WTC11 (cell line): Measurements from ENCODE around the gene ZDHHC14. TPM values are rescaled to one million over a fixed set of nuclear protein-coding genes. Genes with fewer than 3 reads are reported as not detected.

ENCODE experiments used
- ATAC-seq: fragments of 200-7000 bp; cut with Tn5 transposase; 2 replicates; pipeline ENCODE4 v1.10.0; 2021; ENCODE audit warnings: mild to moderate bottlenecking, moderate library complexity
- CTCF ChIA-PET: fragments of 300-600 bp; sonication (Branson Sonifier 250); formaldehyde crosslinking; loops from one replicate; lab custom pipeline; 2021; ENCODE audit warnings: antibody characterized with exemption; lab: Charles Lee
- POLR2A ChIA-PET: fragments of 350-600 bp; sonication (Branson Sonifier 250); formaldehyde crosslinking; loops from one replicate; lab custom pipeline; 2021; ENCODE audit warnings: antibody characterized with exemption; lab: Charles Lee
- DNase-seq: peaks from one replicate; pipeline ENCODE4 v3.0.0; 2021; ENCODE audit warnings: low spot score
- H3K27ac Mint-ChIP-seq: 2 replicates; pipeline ENCODE4 v1.8.0; 2021; ENCODE audit warnings: mixed read lengths
- H3K27me3 Mint-ChIP-seq: 2 replicates; pipeline ENCODE4 v1.8.0; 2021; ENCODE audit warnings: low read depth, mild to moderate bottlenecking, moderate library complexity, mixed read lengths
- H3K36me3 Mint-ChIP-seq: 2 replicates; pipeline ENCODE4 v1.8.0; 2021; ENCODE audit warnings: mixed read lengths
- H3K4me1 Mint-ChIP-seq: 2 replicates; pipeline ENCODE4 v1.8.0; 2022; ENCODE audit warnings: mixed read lengths
- H3K4me3 Mint-ChIP-seq: 2 replicates; pipeline ENCODE4 v1.8.0; 2021; ENCODE audit warnings: mild to moderate bottlenecking, moderate library complexity, mixed read lengths
- H3K9me3 Mint-ChIP-seq: 2 replicates; pipeline ENCODE4 v1.8.0; 2021; ENCODE audit warnings: mixed read lengths
- CBFB ChIP-seq: sonication (generic); formaldehyde crosslinking; IDR thresholded peaks from 2 replicates; pipeline ENCODE4 v1.8.1; 2022; ENCODE audit warnings: mild to moderate bottlenecking, low read depth, missing genetic modification reagents
- FOXJ3 ChIP-seq: sonication (generic); formaldehyde crosslinking; IDR thresholded peaks from 2 replicates; pipeline ENCODE4 v1.9.0; 2021; ENCODE audit warnings: missing genetic modification reagents, mild to moderate bottlenecking, borderline replicate concordance
- FOXK1 ChIP-seq: sonication (generic); formaldehyde crosslinking; IDR thresholded peaks from 2 replicates; pipeline ENCODE4 v1.8.0; 2022; ENCODE audit warnings: mild to moderate bottlenecking, moderate library complexity, missing genetic modification reagents
- GRHL2 ChIP-seq: fragments of 250-450 bp; sonication (Bioruptor Pico); IDR thresholded peaks from 2 replicates; pipeline ENCODE4 v1.8.0; 2022; ENCODE audit warnings: mild to moderate bottlenecking, moderate library complexity; ENCODE audit not compliant: insufficient replicate concordance, severe bottlenecking
- GTF2I ChIP-seq: fragments of 250-450 bp; sonication (Bioruptor Pico); conservative IDR thresholded peaks from 2 replicates; pipeline ENCODE4 v1.4.0; 2021; ENCODE audit warnings: mild to moderate bottlenecking
- KAT7 ChIP-seq: sonication (generic); formaldehyde crosslinking; IDR thresholded peaks from 2 replicates; pipeline ENCODE4 v1.8.1; 2023; ENCODE audit warnings: missing genetic modification reagents, mild to moderate bottlenecking, borderline replicate concordance
- MYBL2 ChIP-seq: sonication (generic); formaldehyde crosslinking; IDR thresholded peaks from 2 replicates; pipeline ENCODE4 v1.8.1; 2023; ENCODE audit warnings: mild to moderate bottlenecking, moderate library complexity, missing genetic modification reagents
- OVOL2 ChIP-seq: fragments of 250-450 bp; sonication (Bioruptor Pico); IDR thresholded peaks from 2 replicates; pipeline ENCODE4 v1.9.0; 2021; ENCODE audit warnings: mild to moderate bottlenecking, borderline replicate concordance
- PRRX2 ChIP-seq: fragments of 250-450 bp; sonication (Bioruptor Pico); IDR thresholded peaks from 2 replicates; pipeline ENCODE4 v1.8.0; 2021; ENCODE audit warnings: mild to moderate bottlenecking
- TEAD4 ChIP-seq: sonication (generic); formaldehyde crosslinking; IDR thresholded peaks from 2 replicates; pipeline ENCODE4 v1.8.0; 2022; ENCODE audit warnings: mild to moderate bottlenecking, missing genetic modification reagents
- ZNF138 ChIP-seq: sonication (generic); formaldehyde crosslinking; conservative IDR thresholded peaks from 2 replicates; pipeline ENCODE4 v1.8.1; 2022; ENCODE audit warnings: mild to moderate bottlenecking, moderate library complexity, missing genetic modification reagents
- ZNF263 ChIP-seq: sonication (generic); formaldehyde crosslinking; IDR thresholded peaks from 2 replicates; pipeline ENCODE4 v1.8.1; 2022; ENCODE audit warnings: low read depth, mild to moderate bottlenecking, moderate library complexity, missing genetic modification reagents
- ZNF317 ChIP-seq: sonication (generic); formaldehyde crosslinking; IDR thresholded peaks from 2 replicates; pipeline ENCODE4 v1.8.1; 2023; ENCODE audit warnings: low read depth, mild to moderate bottlenecking, moderate library complexity, missing genetic modification reagents, borderline replicate concordance
- ZNF671 ChIP-seq: fragments of 250-450 bp; sonication (Bioruptor Pico); IDR thresholded peaks from 2 replicates; pipeline ENCODE4 v1.8.0; 2021; ENCODE audit warnings: mild to moderate bottlenecking
- total RNA-seq: library from RNA; stranded (reverse); gene quantifications from 3 replicates; pipeline ENCODE4 v1.2.3, GENCODE V29; 2021
- TF ChIP-seq, protein P1 (sequence below): sonication (generic); formaldehyde crosslinking; IDR thresholded peaks from 2 replicates; pipeline ENCODE4 v1.8.0; 2022; ENCODE audit warnings: mild to moderate bottlenecking, missing genetic modification reagents
- TF ChIP-seq, protein P2 (sequence below): sonication (generic); formaldehyde crosslinking; IDR thresholded peaks from 2 replicates; pipeline ENCODE4 v1.8.1; 2022; ENCODE audit warnings: mild to moderate bottlenecking, moderate library complexity, missing genetic modification reagents
- TF ChIP-seq, protein P3 (sequence below): fragments of 250-450 bp; sonication (Bioruptor Pico); IDR thresholded peaks from 2 replicates; pipeline ENCODE4 v2.1.2; 2022; ENCODE audit warnings: mild to moderate bottlenecking, moderate library complexity

ZDHHC14 gene
- total RNA-seq, 1 experiment from 2014 or later: 6.6 TPM

DNA sequence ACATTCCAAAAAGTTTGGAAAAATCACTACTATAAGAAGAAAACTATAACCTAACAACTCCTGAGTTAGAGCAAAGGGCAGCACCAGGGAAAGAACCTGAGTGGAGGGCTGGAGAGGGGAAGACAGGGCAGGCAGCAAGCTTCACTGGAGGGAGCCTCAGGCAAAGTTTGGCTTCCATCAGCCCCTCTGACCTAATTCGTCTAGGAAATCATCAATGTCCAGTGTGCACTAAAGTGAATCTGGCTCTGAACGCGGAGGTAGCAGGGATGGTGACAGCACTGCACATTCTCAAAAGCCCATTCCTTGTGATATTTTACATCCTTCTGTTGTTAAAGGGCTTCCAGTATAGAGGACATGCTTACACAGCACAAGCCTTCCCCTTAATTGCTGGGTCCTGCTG is 87.1 kb downstream of the ZDHHC14 start:
- H3K4me1 Mint-ChIP-seq: peaks cover 26% of the 10 kb centered on the region
- H3K4me3 Mint-ChIP-seq: no peak overlapping the region
- DNase-seq: no peak
- ATAC-seq: no peak
- H3K36me3 Mint-ChIP-seq: no peaks in the 10 kb centered on the region
- ChIA-PET POLR2A (no interaction called here), CTCF (no interaction called here)
- H3K27ac Mint-ChIP-seq: no peak overlapping the region
- TF ChIP-seq ZNF263 (CRISPR knock-in tag): no peak
- TF ChIP-seq FOXK1 (CRISPR knock-in tag): no peak
- no peak for TF ChIP-seq GRHL2 (CRISPR knock-in tag)
- TF ChIP-seq ZNF138 (CRISPR knock-in tag): no peak
- no peak for TF ChIP-seq MYBL2 (CRISPR knock-in tag)
- no peak for TF ChIP-seq FOXJ3 (CRISPR knock-in tag)
- H3K27me3 Mint-ChIP-seq: no peaks in the 10 kb centered on the region; the same call in 1 of the 2 replicates
- no peaks in the 10 kb centered on the region for H3K9me3 Mint-ChIP-seq

DNA sequence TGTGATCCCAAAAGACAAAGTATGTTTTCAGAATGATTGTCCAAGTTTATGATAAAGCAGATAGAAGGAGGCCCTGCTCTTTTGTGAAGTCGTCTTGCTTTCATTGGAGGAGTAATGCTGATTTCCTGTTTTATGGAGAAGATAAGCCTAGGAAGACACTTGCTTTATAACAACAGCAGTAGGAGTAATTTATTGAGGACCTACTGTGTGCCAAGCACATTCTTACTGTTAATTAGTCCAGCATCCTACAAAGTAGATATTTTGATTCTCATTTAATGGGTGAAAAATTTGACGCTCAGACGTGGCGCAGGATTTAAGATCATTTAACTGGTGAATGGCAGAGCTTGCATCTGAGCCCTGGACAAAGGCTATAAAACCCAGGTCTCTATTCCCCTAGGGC is 87.6 kb downstream of the ZDHHC14 start:
- POLR2A ChIA-PET: no interaction called here
- no peaks in the 10 kb centered on the region; the same call in 1 of the 2 replicates for H3K27me3 Mint-ChIP-seq
- no peak for TF ChIP-seq CBFB (CRISPR knock-in tag)
- no peak for TF ChIP-seq TEAD4 (CRISPR knock-in tag)
- TF ChIP-seq ZNF671 (CRISPR knock-in tag): no peak
- TF ChIP-seq, protein P1, sequence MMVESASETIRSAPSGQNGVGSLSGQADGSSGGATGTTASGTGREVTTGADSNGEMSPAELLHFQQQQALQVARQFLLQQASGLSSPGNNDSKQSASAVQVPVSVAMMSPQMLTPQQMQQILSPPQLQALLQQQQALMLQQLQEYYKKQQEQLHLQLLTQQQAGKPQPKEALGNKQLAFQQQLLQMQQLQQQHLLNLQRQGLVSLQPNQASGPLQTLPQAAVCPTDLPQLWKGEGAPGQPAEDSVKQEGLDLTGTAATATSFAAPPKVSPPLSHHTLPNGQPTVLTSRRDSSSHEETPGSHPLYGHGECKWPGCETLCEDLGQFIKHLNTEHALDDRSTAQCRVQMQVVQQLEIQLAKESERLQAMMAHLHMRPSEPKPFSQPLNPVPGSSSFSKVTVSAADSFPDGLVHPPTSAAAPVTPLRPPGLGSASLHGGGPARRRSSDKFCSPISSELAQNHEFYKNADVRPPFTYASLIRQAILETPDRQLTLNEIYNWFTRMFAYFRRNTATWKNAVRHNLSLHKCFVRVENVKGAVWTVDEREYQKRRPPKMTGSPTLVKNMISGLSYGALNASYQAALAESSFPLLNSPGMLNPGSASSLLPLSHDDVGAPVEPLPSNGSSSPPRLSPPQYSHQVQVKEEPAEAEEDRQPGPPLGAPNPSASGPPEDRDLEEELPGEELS (CRISPR knock-in tag): no peak
- TF ChIP-seq, protein P2, sequence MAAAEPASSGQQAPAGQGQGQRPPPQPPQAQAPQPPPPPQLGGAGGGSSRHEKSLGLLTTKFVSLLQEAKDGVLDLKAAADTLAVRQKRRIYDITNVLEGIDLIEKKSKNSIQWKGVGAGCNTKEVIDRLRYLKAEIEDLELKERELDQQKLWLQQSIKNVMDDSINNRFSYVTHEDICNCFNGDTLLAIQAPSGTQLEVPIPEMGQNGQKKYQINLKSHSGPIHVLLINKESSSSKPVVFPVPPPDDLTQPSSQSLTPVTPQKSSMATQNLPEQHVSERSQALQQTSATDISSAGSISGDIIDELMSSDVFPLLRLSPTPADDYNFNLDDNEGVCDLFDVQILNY (CRISPR knock-in tag): no peak
- TF ChIP-seq ZNF317 (CRISPR knock-in tag): no peak
- TF ChIP-seq OVOL2 (CRISPR knock-in tag): no peak
- TF ChIP-seq KAT7 (CRISPR knock-in tag): no peak
- no peak for TF ChIP-seq GTF2I
- TF ChIP-seq PRRX2: no peak

DNA sequence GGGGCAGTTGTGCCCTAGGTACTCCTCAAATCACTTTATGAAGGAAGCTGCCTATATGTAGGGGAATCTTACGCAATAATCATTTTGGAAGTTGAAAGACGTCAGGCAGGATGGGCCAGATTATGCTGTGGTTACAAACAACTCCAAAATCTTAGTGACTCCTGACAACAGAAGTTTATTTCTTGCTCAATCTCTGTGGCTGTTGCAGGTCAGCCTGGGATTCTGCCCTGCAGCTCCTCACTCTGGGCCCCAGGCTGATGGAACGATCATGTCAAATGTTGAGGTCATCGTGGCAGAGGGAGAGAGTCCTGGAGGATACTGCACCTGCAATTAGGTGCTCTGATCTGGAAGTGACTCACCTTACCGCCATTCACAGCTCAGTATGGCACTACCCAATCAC is 88.4 kb downstream of the ZDHHC14 start:
- POLR2A ChIA-PET: no interaction called here
- CTCF ChIA-PET: no interaction called here
- H3K9me3 Mint-ChIP-seq: no peaks in the 10 kb centered on the region
- no peaks in the 10 kb centered on the region; the same call in 1 of the 2 replicates for H3K27me3 Mint-ChIP-seq
- TF ChIP-seq, protein P3, sequence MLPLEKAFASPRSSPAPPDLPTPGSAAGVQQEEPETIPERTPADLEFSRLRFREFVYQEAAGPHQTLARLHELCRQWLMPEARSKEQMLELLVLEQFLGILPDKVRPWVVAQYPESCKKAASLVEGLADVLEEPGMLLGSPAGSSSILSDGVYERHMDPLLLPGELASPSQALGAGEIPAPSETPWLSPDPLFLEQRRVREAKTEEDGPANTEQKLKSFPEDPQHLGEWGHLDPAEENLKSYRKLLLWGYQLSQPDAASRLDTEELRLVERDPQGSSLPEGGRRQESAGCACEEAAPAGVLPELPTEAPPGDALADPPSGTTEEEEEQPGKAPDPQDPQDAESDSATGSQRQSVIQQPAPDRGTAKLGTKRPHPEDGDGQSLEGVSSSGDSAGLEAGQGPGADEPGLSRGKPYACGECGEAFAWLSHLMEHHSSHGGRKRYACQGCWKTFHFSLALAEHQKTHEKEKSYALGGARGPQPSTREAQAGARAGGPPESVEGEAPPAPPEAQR: no peak
- DNase-seq (no peak), ATAC-seq (no peak)
- H3K4me1 Mint-ChIP-seq: peaks cover 21% of the 10 kb centered on the region
- H3K27ac Mint-ChIP-seq: peak overlapping the region; percentile 57; the same call in 1 of the 2 replicates
- H3K36me3 Mint-ChIP-seq: no peaks in the 10 kb centered on the region
- H3K4me3 Mint-ChIP-seq: no peak overlapping the region

More for the DNA sequence above, 87.6 kb downstream of the ZDHHC14 start:
- no peak overlapping the region for H3K4me3 Mint-ChIP-seq
- H3K9me3 Mint-ChIP-seq: no peaks in the 10 kb centered on the region
- no peak overlapping the region for H3K27ac Mint-ChIP-seq
- no peaks in the 10 kb centered on the region for H3K36me3 Mint-ChIP-seq
- DNase-seq (no peak), ATAC-seq (no peak)
- CTCF ChIA-PET: no interaction called here
- H3K4me1 Mint-ChIP-seq: peaks cover 21% of the 10 kb centered on the region
